Neural progenitor cell (in vitro differentiated cells): Measurements from ENCODE around the gene ASMT. TPM values are rescaled to one million over a fixed set of nuclear protein-coding genes. Genes with fewer than 3 reads are reported as not detected.
A peak's percentile ranks its signal among the peaks of the same experiment; 100 is the strongest.

Experiments
- DNase-seq: peaks from one replicate; pipeline ENCODE4 v3.0.0-alpha.2; 2016; ENCODE audit warnings: low spot score
- H2AFZ ChIP-seq: fragments of 200-600 bp; sonication (generic); replicated peaks from 2 replicates; pipeline ENCODE4 v1.6.1; 2016; ENCODE audit warnings: antibody characterized with exemption
- H3F3A ChIP-seq: fragments of 200-600 bp; sonication (generic); 2 replicates; pipeline ENCODE4 v1.6.1; 2016; ENCODE audit warnings: antibody characterized with exemption, low read depth
- H3K27ac ChIP-seq: fragments of 200-600 bp; sonication (generic); 2 replicates; pipeline ENCODE4 v1.5.1; 2016; ENCODE audit warnings: mild to moderate bottlenecking
- H3K27me3 ChIP-seq: fragments of 200-600 bp; sonication (generic); 2 replicates; pipeline ENCODE4 v1.6.1; 2016; ENCODE audit warnings: mild to moderate bottlenecking, moderate library complexity
- H3K36me3 ChIP-seq: fragments of 200-600 bp; sonication (generic); 2 replicates; pipeline ENCODE4 v1.5.1; 2016
- H3K4me1 ChIP-seq: fragments of 200-600 bp; sonication (generic); 2 replicates; pipeline ENCODE4 v1.6.1; 2016; ENCODE audit warnings: mixed run types
- H3K4me2 ChIP-seq: fragments of 200-600 bp; sonication (generic); 2 replicates; pipeline ENCODE4 v1.6.1; 2016
- H3K4me3 ChIP-seq: fragments of 200-600 bp; sonication (generic); 2 replicates; pipeline ENCODE4 v1.5.1; 2016
- H3K79me2 ChIP-seq: fragments of 200-600 bp; sonication (generic); 2 replicates; pipeline ENCODE4 v1.6.1; 2016; ENCODE audit warnings: low read depth
- H3K9ac ChIP-seq: fragments of 200-600 bp; sonication (generic); 2 replicates; pipeline ENCODE4 v1.6.1; 2016
- H3K9me3 ChIP-seq: fragments of 200-600 bp; sonication (generic); 2 replicates; pipeline ENCODE4 v1.5.1; 2016; ENCODE audit warnings: low read depth
- H4K20me1 ChIP-seq: fragments of 200-600 bp; sonication (generic); 2 replicates; pipeline ENCODE4 v1.6.1; 2016; ENCODE audit warnings: low read depth
- H3K27ac Mint-ChIP-seq: 3 replicates; pipeline ENCODE4 v1.8.0; 2021; ENCODE audit warnings: mixed read lengths
- H3K27me3 Mint-ChIP-seq: 2 replicates; pipeline ENCODE4 v1.8.0; 2022; ENCODE audit warnings: low read depth, mild to moderate bottlenecking, inconsistent platforms, moderate library complexity, mixed read lengths; ENCODE audit not compliant: insufficient read depth
- H3K36me3 Mint-ChIP-seq: 3 replicates; pipeline ENCODE4 v1.8.0; 2021; ENCODE audit warnings: mixed read lengths
- H3K4me1 Mint-ChIP-seq: 3 replicates; pipeline ENCODE4 v1.8.0; 2021; ENCODE audit warnings: mixed read lengths
- H3K4me3 Mint-ChIP-seq: 3 replicates; pipeline ENCODE4 v1.8.0; 2021; ENCODE audit warnings: mild to moderate bottlenecking, moderate library complexity, mixed read lengths
- H3K9me3 Mint-ChIP-seq: 3 replicates; pipeline ENCODE4 v1.8.0; 2020; ENCODE audit warnings: mixed read lengths
- EZH2 ChIP-seq: fragments of 200-600 bp; sonication (generic); IDR thresholded peaks from 2 replicates; pipeline ENCODE4 v1.6.1; 2017; ENCODE audit warnings: antibody characterized with exemption, mild to moderate bottlenecking, moderate library complexity
- EZH2phosphoT487 ChIP-seq: fragments of 200-600 bp; sonication (generic); IDR thresholded peaks from 2 replicates; pipeline ENCODE4 v1.6.1; 2017; ENCODE audit warnings: antibody characterized with exemption
- total RNA-seq: library from RNA; depleted of rRNA; stranded (reverse); fragments of >200 nt; gene quantifications from 2 replicates; pipeline ENCODE4 v1.2.3, GENCODE V29; 2015; ENCODE audit warnings: low replicate concordance
- TF ChIP-seq, protein P1 (sequence below): fragments of 200-600 bp; sonication (generic); IDR thresholded peaks from 2 replicates; pipeline ENCODE4 v1.5.1; 2017; ENCODE audit warnings: antibody characterized with exemption, mild to moderate bottlenecking

Gene ASMT
- total RNA-seq, 1 donor from 2014 or later = not detected

DNA sequence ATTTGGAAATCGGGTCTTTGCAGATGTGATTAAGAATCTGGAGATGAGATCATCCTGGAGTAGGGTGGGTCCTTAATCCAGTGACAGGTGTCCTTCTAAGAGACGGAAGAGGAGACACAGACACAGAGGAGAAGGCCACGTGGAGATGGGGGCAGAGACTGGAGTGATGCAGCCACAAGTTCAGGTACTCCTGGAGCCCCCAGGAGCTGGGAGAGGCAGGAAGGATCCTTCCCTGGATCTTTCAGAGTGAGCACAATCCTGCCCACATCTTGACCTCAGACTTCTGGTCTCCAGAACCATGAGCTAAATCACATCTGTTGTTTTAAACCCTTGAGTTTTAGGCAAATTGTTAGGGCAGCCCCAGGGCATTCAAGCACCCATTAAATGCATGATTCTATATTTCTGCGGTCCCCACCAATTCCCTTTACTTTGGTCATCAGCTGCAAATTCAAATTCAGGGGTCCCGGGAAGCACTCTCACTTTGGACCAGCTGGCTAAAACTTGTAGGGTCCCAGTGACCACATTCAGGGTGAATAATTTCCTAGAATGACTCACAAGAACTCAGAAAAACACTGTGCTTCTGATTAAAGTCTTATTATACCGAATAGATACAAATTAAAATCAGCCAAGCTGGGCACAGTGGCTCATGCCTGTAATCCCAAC is 36.2 kb upstream of the ASMT start:
- no peaks in the 10 kb centered on the region for H3K9me3 ChIP-seq
- no peak overlapping the region for H3K4me3 ChIP-seq
- no peaks in the 10 kb centered on the region for H3F3A ChIP-seq
- peaks cover 2% of the 10 kb centered on the region for H3K4me1 Mint-ChIP-seq
- H2AFZ ChIP-seq = no peak overlapping the region
- H3K36me3 ChIP-seq = no peaks in the 10 kb centered on the region
- no peak overlapping the region for H3K4me3 Mint-ChIP-seq
- peaks cover 5% of the 10 kb centered on the region for H3K9me3 Mint-ChIP-seq
- H3K4me2 ChIP-seq = no peak overlapping the region
- no peaks in the 10 kb centered on the region for H3K79me2 ChIP-seq
- no peak for DNase-seq
- no peak overlapping the region for H3K27ac ChIP-seq
- no peak overlapping the region for H3K9ac ChIP-seq
- H3K36me3 Mint-ChIP-seq = no peaks in the 10 kb centered on the region
- H3K27ac Mint-ChIP-seq = no peak overlapping the region
- no peaks in the 10 kb centered on the region for H3K27me3 ChIP-seq
- peaks cover 5% of the 10 kb centered on the region for H3K27me3 Mint-ChIP-seq
- H4K20me1 ChIP-seq = no peaks in the 10 kb centered on the region
- no peaks in the 10 kb centered on the region for H3K4me1 ChIP-seq
- TF ChIP-seq EZH2 (no peak), EZH2phosphoT487 (no peak)
- TF ChIP-seq, protein P1, sequence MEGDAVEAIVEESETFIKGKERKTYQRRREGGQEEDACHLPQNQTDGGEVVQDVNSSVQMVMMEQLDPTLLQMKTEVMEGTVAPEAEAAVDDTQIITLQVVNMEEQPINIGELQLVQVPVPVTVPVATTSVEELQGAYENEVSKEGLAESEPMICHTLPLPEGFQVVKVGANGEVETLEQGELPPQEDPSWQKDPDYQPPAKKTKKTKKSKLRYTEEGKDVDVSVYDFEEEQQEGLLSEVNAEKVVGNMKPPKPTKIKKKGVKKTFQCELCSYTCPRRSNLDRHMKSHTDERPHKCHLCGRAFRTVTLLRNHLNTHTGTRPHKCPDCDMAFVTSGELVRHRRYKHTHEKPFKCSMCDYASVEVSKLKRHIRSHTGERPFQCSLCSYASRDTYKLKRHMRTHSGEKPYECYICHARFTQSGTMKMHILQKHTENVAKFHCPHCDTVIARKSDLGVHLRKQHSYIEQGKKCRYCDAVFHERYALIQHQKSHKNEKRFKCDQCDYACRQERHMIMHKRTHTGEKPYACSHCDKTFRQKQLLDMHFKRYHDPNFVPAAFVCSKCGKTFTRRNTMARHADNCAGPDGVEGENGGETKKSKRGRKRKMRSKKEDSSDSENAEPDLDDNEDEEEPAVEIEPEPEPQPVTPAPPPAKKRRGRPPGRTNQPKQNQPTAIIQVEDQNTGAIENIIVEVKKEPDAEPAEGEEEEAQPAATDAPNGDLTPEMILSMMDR = no peak

DNA sequence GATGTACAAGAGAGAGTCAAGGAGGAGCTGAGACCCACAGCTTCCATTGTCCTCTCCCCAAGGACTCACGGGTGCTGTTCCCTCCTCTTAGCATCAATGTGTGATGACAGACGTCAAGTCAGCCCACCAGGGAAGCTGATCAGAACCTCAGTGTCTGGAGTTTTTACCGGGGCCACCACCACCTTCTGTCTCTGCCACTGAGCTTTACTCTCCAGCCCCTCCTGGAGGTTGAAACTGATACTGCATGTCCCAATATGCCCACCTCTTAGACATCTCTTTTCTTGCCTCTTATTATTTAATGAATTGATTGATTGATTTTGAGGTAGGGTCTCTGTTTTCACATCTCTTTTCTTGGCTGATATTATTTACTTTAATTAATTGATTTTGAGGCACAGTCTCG is 33.7 kb upstream of the ASMT start:
- Histone ChIP-seq H3F3A (no peaks in the 10 kb centered on the region), H3K9ac (no peak overlapping the region), H3K4me1 (no peaks in the 10 kb centered on the region), H4K20me1 (no peaks in the 10 kb centered on the region), H3K4me3 (no peak overlapping the region), H3K27me3 (no peaks in the 10 kb centered on the region), H3K27ac (no peak overlapping the region), H3K9me3 (no peaks in the 10 kb centered on the region), H3K4me2 (no peak overlapping the region), H3K79me2 (no peaks in the 10 kb centered on the region), H3K36me3 (no peaks in the 10 kb centered on the region), H2AFZ (no peak overlapping the region)
- Mint-ChIP-seq H3K36me3 (no peaks in the 10 kb centered on the region), H3K27ac (no peak overlapping the region), H3K4me3 (no peak overlapping the region), H3K4me1 (peaks cover 2% of the 10 kb centered on the region), H3K9me3 (peaks cover 5% of the 10 kb centered on the region), H3K27me3 (peaks cover 5% of the 10 kb centered on the region)
- no peak for DNase-seq
- TF ChIP-seq, protein P1 = peak; percentile 62
- no peak for TF ChIP-seq EZH2phosphoT487

DNA sequence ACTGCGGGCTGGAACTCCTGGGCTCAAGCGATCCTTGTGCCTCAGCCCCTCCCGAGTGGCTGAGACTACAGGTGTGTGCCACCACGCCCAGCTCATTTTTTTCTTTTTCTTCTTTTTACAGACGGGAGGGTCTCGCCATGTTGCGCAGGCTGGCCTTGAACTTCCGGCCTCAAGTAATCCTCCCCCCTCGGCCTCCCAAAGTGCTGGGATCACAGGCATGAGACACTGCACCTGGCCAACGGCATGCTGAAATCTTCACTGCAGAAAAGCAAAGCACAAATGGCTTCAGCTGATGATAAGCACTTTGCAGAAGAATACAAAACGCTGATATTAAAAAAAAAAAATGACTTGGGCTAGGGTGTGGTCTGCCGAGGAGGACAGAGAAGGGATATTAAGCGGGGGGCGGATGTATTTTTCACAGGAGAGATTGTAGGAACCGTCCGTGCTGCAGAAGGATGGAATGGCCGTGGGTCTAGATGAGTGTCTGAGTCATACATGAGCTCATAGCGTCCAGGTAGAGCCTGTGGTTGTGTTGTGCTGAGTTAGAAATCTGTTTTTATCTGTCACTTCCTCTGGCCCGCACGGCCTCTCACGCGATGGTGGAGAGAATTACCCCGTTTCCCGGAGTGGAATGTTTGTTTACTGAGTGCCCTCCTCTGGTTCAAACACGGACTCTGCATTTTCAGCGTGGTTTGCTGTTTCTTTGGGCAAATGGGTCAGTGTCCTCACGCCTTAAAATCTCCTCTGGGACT is 32.0 kb upstream of the ASMT start:
- H4K20me1 ChIP-seq = no peaks in the 10 kb centered on the region
- no peak for DNase-seq
- no peak overlapping the region for H2AFZ ChIP-seq
- no peak overlapping the region for H3K4me3 ChIP-seq
- no peaks in the 10 kb centered on the region for H3K79me2 ChIP-seq
- H3K27ac Mint-ChIP-seq = peak overlapping the region; percentile 15
- peaks cover 7% of the 10 kb centered on the region for H3F3A ChIP-seq
- peaks cover 5% of the 10 kb centered on the region for H3K9me3 Mint-ChIP-seq
- H3K4me3 Mint-ChIP-seq = no peak overlapping the region
- TF ChIP-seq, protein P1 = no peak
- no peak for TF ChIP-seq EZH2phosphoT487
- no peak for TF ChIP-seq EZH2
- no peak overlapping the region for H3K27ac ChIP-seq
- no peaks in the 10 kb centered on the region for H3K4me1 ChIP-seq
- no peaks in the 10 kb centered on the region for H3K27me3 ChIP-seq
- H3K9me3 ChIP-seq = no peaks in the 10 kb centered on the region
- H3K36me3 ChIP-seq = no peaks in the 10 kb centered on the region
- peaks cover 2% of the 10 kb centered on the region for H3K4me1 Mint-ChIP-seq
- no peak overlapping the region for H3K4me2 ChIP-seq
- no peak overlapping the region for H3K9ac ChIP-seq
- peaks cover 5% of the 10 kb centered on the region for H3K27me3 Mint-ChIP-seq
- H3K36me3 Mint-ChIP-seq = no peaks in the 10 kb centered on the region
